OCI-LY3 (cell line): ENCODE data around the gene RASA1.

Experiments
- H2AFZ ChIP-seq: fragments of 200-600, 300-600 bp; shearing (Covaris generic); 2 replicates; pipeline ENCODE4 v1.6.0; 2014; ENCODE audit warnings: antibody characterized with exemption, low read depth, low read length
- H3K27ac ChIP-seq: fragments of 200-600, 300-600 bp; sonication (generic); 2 replicates; pipeline ENCODE4 v1.5.1; 2014; ENCODE audit warnings: mild to moderate bottlenecking, low read length, moderate library complexity, mixed read lengths
- H3K27me3 ChIP-seq: fragments of 200-600, 300-600 bp; sonication (generic); 2 replicates; pipeline ENCODE4 v1.6.1; 2014; ENCODE audit warnings: low read depth, low read length, mixed read lengths
- H3K36me3 ChIP-seq: fragments of 200-600, 300-600 bp; sonication (generic); replicated peaks from 2 replicates; pipeline ENCODE3; 2014; ENCODE audit warnings: low read depth, low read length, mixed read lengths
- H3K4me1 ChIP-seq: fragments of 300-600, 200-600 bp; sonication (generic); 2 replicates; pipeline ENCODE4 v1.6.1; 2014; ENCODE audit warnings: low read length, mixed read lengths
- H3K4me2 ChIP-seq: fragments of 200-600, 300-600 bp; sonication (generic); 2 replicates; pipeline ENCODE4 v1.6.1; 2014; ENCODE audit warnings: low read length, mixed read lengths
- H3K4me3 ChIP-seq: fragments of 300-600, 200-600 bp; sonication (generic); 2 replicates; pipeline ENCODE4 v1.5.1; 2014; ENCODE audit warnings: antibody characterized with exemption, mild to moderate bottlenecking, low read length, moderate library complexity
- H3K79me2 ChIP-seq: fragments of 300-600, 200-600 bp; shearing (Covaris generic); 2 replicates; pipeline ENCODE4 v1.6.1; 2014; ENCODE audit warnings: mild to moderate bottlenecking, low read length, mixed read lengths
- H3K9ac ChIP-seq: fragments of 300-600, 200-600 bp; shearing (Covaris generic); 2 replicates; pipeline ENCODE4 v1.6.0; 2014; ENCODE audit warnings: mild to moderate bottlenecking, low read length, moderate library complexity
- H3K9me3 ChIP-seq: fragments of 200-600, 300-600 bp; shearing (Covaris generic); 2 replicates; pipeline ENCODE4 v1.6.1; 2014; ENCODE audit warnings: low read length, mixed read lengths; ENCODE audit not compliant: insufficient read depth
- H4K20me1 ChIP-seq: fragments of 200-600, 300-600 bp; sonication (generic); 2 replicates; pipeline ENCODE4 v1.6.1; 2016; ENCODE audit warnings: low read length, mixed read lengths; ENCODE audit not compliant: insufficient read depth
- EZH2phosphoT487 ChIP-seq: fragments of 200-600 bp; shearing (Covaris generic); IDR thresholded peaks from 2 replicates; pipeline ENCODE4 v1.6.1; 2018; ENCODE audit warnings: antibody characterized with exemption, mixed run types, low read depth
- TF ChIP-seq, protein P1 (sequence below): fragments of 200-600, 300-600 bp; sonication (generic); IDR thresholded peaks from 2 replicates; pipeline ENCODE4 v1.5.1; 2014; ENCODE audit warnings: antibody characterized with exemption, low read length, low read depth

RASA1 gene

DNA sequence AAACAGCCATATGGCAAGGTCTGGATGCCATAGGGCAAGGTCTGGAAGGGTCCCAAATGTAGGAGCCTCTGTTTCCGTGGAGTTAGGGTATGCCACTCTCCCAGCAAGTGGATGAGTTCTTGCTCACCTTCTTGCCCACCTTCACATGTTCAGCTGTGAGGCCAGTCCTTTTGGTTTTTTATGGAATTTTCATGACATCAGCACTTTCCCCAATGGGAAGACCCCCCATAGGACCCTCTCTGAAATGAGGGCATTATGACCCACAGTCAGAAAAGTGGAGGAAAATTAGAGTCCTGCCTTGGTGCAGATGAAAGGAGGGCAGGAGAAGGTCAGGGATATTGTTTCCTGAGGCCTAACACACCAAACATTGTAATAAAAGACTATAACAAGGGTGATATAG lies 53.9 kb downstream of the RASA1 start:
- H4K20me1 ChIP-seq = 0 out of 2 replicates have a peak, but pooled peaks cover 8% of the 10 kb centered on the region
- no peak overlapping the region for H3K4me2 ChIP-seq
- H3K4me1 ChIP-seq = no peaks in the 10 kb centered on the region
- peaks cover 5% of the 10 kb centered on the region for H3K79me2 ChIP-seq
- no peaks in the 10 kb centered on the region for H3K27me3 ChIP-seq
- H3K36me3 ChIP-seq = no peaks in the 10 kb centered on the region
- TF ChIP-seq EZH2phosphoT487 = no peak
- TF ChIP-seq, protein P1, sequence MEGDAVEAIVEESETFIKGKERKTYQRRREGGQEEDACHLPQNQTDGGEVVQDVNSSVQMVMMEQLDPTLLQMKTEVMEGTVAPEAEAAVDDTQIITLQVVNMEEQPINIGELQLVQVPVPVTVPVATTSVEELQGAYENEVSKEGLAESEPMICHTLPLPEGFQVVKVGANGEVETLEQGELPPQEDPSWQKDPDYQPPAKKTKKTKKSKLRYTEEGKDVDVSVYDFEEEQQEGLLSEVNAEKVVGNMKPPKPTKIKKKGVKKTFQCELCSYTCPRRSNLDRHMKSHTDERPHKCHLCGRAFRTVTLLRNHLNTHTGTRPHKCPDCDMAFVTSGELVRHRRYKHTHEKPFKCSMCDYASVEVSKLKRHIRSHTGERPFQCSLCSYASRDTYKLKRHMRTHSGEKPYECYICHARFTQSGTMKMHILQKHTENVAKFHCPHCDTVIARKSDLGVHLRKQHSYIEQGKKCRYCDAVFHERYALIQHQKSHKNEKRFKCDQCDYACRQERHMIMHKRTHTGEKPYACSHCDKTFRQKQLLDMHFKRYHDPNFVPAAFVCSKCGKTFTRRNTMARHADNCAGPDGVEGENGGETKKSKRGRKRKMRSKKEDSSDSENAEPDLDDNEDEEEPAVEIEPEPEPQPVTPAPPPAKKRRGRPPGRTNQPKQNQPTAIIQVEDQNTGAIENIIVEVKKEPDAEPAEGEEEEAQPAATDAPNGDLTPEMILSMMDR = no peak
- H3K4me3 ChIP-seq = no peak overlapping the region
- H3K9ac ChIP-seq = no peak overlapping the region
- H3K27ac ChIP-seq = no peak overlapping the region
- H2AFZ ChIP-seq = no peak overlapping the region
- H3K9me3 ChIP-seq = no peaks in the 10 kb centered on the region

- H3K79me2 ChIP-seq = peaks cover 6% of the 10 kb centered on the region
- no peaks in the 10 kb centered on the region for H3K36me3 ChIP-seq
- no peak overlapping the region for H2AFZ ChIP-seq
- H3K9ac ChIP-seq = no peak overlapping the region
- no peak overlapping the region for H3K4me3 ChIP-seq
- H3K27me3 ChIP-seq = no peaks in the 10 kb centered on the region
- H3K4me2 ChIP-seq = no peak overlapping the region
- no peak overlapping the region for H3K27ac ChIP-seq
- H3K4me1 ChIP-seq = no peaks in the 10 kb centered on the region
- H4K20me1 ChIP-seq = 0 out of 2 replicates have a peak, but pooled peaks cover 8% of the 10 kb centered on the region
- TF ChIP-seq, protein P1 = no peak
- TF ChIP-seq EZH2phosphoT487 = no peak
- H3K9me3 ChIP-seq = no peaks in the 10 kb centered on the region
These were observed 54.7 kb downstream of the RASA1 start for GRCh38 chr5:87322381-87322780.

DNA sequence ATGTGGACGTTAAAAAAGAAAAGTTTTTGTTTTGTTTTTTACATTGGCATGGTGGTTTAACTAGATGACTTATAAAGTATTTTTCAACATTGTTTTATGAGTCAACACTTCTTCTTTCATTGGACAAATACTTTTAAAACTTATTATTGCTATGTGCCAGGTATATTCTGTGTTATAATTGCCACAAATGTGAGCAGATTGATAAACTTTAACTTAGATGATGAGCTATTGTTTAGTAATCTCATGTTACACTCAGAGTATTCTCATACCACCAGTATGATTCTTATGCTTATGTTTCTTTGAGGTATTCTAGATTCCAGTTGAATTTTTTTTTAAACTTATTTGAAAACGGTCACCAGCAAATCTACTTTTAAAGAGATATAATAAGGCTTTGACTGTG lies 60.3 kb downstream of the RASA1 start:
- no peaks in the 10 kb centered on the region for H3K36me3 ChIP-seq
- H2AFZ ChIP-seq = no peak overlapping the region
- H4K20me1 ChIP-seq = 0 out of 2 replicates have a peak, but pooled peaks cover 8% of the 10 kb centered on the region
- H3K27me3 ChIP-seq = no peaks in the 10 kb centered on the region
- H3K79me2 ChIP-seq = peaks cover 7% of the 10 kb centered on the region; the same call in 1 of the 2 replicates
- no peak overlapping the region for H3K9ac ChIP-seq
- TF ChIP-seq EZH2phosphoT487 = no peak
- TF ChIP-seq, protein P1 = no peak
- no peaks in the 10 kb centered on the region for H3K9me3 ChIP-seq
- no peak overlapping the region for H3K4me2 ChIP-seq
- no peak overlapping the region for H3K4me3 ChIP-seq
- no peak overlapping the region for H3K27ac ChIP-seq
- H3K4me1 ChIP-seq = no peaks in the 10 kb centered on the region

DNA sequence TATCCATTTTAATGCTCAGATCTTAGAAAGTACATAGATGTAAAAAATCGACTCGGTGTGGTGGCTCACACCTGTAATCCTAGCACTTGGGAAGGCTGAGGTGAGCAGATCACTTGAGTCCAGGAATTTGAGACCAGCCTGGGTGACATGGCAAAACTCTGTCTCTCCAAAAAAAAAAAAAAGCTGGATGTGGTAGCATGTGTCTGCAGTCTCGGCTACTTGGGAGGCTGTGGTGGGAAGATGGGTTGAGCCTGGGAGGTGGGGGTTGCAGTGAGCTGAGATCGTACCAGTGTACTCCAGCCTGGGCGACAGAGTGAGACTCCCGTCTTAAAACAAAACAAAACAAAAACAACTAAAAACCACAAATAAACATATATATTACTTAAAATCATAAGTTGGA lies 61.4 kb downstream of the RASA1 start:
- no peak overlapping the region for H2AFZ ChIP-seq
- 0 out of 2 replicates have a peak, but pooled peaks cover under 1% of the 10 kb centered on the region for H4K20me1 ChIP-seq
- H3K36me3 ChIP-seq = no peaks in the 10 kb centered on the region
- no peaks in the 10 kb centered on the region for H3K27me3 ChIP-seq
- peaks cover 6% of the 10 kb centered on the region; the same call in 1 of the 2 replicates for H3K79me2 ChIP-seq
- TF ChIP-seq EZH2phosphoT487 = no peak
- TF ChIP-seq, protein P1 = no peak
- H3K4me3 ChIP-seq = no peak overlapping the region
- no peaks in the 10 kb centered on the region for H3K4me1 ChIP-seq
- no peaks in the 10 kb centered on the region for H3K9me3 ChIP-seq
- H3K27ac ChIP-seq = no peak overlapping the region
- no peak overlapping the region for H3K4me2 ChIP-seq
- H3K9ac ChIP-seq = no peak overlapping the region
